ENCODE measurements around the gene POLR1E. TPM values are rescaled to one million over a fixed set of nuclear protein-coding genes. Genes with fewer than 3 reads are reported as not detected.
"Not testable (repeated sequence)": the region's sequence is repeated elsewhere in the genome, so short reads cannot be mapped to it uniquely, and the experiment has no call there.

The POLR1E gene
- total RNA-seq, 1 experiment from 2014 or later, result 60.9 TPM

GRCh38 chr9:37471942-37472684, 13.6 kb upstream of the POLR1E start:
- ChIA-PET POLR2A (interaction anchor here (1.1 kb wide), 1 partner anchor 10 kb away, joined by 3 read pairs; no protein-coding TSS in a partner anchor), RAD21 (ENCODE audit: low non-redundant PET in 1 of 2, low total read pairs in 2 of 2, uncharacterized antibody in 2 of 2, unreplicated experiment in 2 of 2) (no interaction called here), CTCF (no interaction called here)
- Histone ChIP-seq H3K9me3 (ENCODE audit: control insufficient read depth in 1 of 2, insufficient read depth in 1 of 2, low read depth in 1 of 2, low read length in 2 of 2) (peaks cover 5 to 8% of the 10 kb centered on the region in 2 experiments; a peak in 1 of 4 replicates), H3K79me2 (ENCODE audit: insufficient read depth, low read length) (peaks cover 13% of the 10 kb centered on the region), H3K4me1 (ENCODE audit: control insufficient read depth in 1 of 2, insufficient read depth in 2 of 2, low read length in 2 of 2) (peaks cover 32 to 66% of the 10 kb centered on the region in 2 experiments), H3K4me2 (ENCODE audit: low read length) (peak overlapping the region; percentile 70), H2AFZ (ENCODE audit: low read depth, low read length, poor library complexity, severe bottlenecking) (no peak overlapping the region), H3K27ac (ENCODE audit: low read depth, low read length) (peak overlapping the region; percentile 97), H3K9ac (ENCODE audit: low read length) (peak overlapping the region; percentile 66), H3K4me3 (replicated peaks in 1 of 2; ENCODE audit: low read depth in 1 of 2, low read length in 2 of 2) (peak overlapping the region; percentile 31 to 40), H3K27me3 (ENCODE audit: insufficient read depth, low read length) (no peaks in the 10 kb centered on the region), H3K9me2 (ENCODE audit: insufficient read depth) (no peaks in the 10 kb centered on the region), H3K36me3 (ENCODE audit: control insufficient read depth in 1 of 2, insufficient read depth in 2 of 2, low read length in 2 of 2) (no peaks in the 10 kb centered on the region), H4K20me1 (ENCODE audit: insufficient read depth) (no peaks in the 10 kb centered on the region)
- TF ChIP-seq RAD21 (IDR thresholded peaks at IDR 0.05; ENCODE audit: low read depth), result no peak
- TF ChIP-seq SP1 (IDR thresholded peaks at IDR 0.05; ENCODE audit: low read depth), result no peak
- peak; percentile 22 for TF ChIP-seq ZBTB33 (IDR thresholded peaks at IDR 0.05; ENCODE audit: extremely low read depth, insufficient replicate concordance, low read length)
- TF ChIP-seq POLR2AphosphoS5 (IDR thresholded peaks at IDR 0.05; ENCODE audit: low read depth, low read length), result peak; percentile 59; the same call in 1 of the 2 replicates
- peak; percentile 78 for TF ChIP-seq TCF7L2 (IDR thresholded peaks at IDR 0.05; ENCODE audit: borderline replicate concordance, extremely low read depth, insufficient read depth, insufficient read length)
- TF ChIP-seq CTCF (IDR thresholded peaks at IDR 0.05 in 2 of 3, conservative IDR thresholded peaks at IDR 0.05 in 1 of 3; ENCODE audit: borderline replicate concordance in 1 of 3, insufficient read depth in 1 of 3, low read depth in 2 of 3, low read length in 2 of 3), result no peak
- ATAC-seq (peak; percentile 71), DNase-seq (ENCODE audit: low read depth, low spot score) (peak; percentile 95)
- BruUV-seq (replicated peaks), result TSS peak; percentile 29
- intact Hi-C loops (cut with micrococcal nuclease), result no loop called here

- H3K4me3 ChIP-seq (replicated peaks in 1 of 2; ENCODE audit: low read depth in 1 of 2, low read length in 2 of 2); intact Hi-C loops (cut with micrococcal nuclease); H3K27me3 ChIP-seq (ENCODE audit: insufficient read depth, low read length); H3K36me3 ChIP-seq (ENCODE audit: control insufficient read depth in 1 of 2, insufficient read depth in 2 of 2, low read length in 2 of 2); ATAC-seq; RAD21 ChIA-PET (ENCODE audit: low non-redundant PET in 1 of 2, low total read pairs in 2 of 2, uncharacterized antibody in 2 of 2, unreplicated experiment in 2 of 2); POLR2A ChIA-PET; H3K9me3 ChIP-seq (ENCODE audit: control insufficient read depth in 1 of 2, insufficient read depth in 1 of 2, low read depth in 1 of 2, low read length in 2 of 2); DNase-seq (ENCODE audit: low read depth, low spot score); H4K20me1 ChIP-seq (ENCODE audit: insufficient read depth); BruUV-seq (replicated peaks); H3K9me2 ChIP-seq (ENCODE audit: insufficient read depth); H3K4me2 ChIP-seq (ENCODE audit: low read length); H2AFZ ChIP-seq (ENCODE audit: low read depth, low read length, poor library complexity, severe bottlenecking); H3K9ac ChIP-seq (ENCODE audit: low read length); H3K79me2 ChIP-seq (ENCODE audit: insufficient read depth, low read length); CTCF ChIA-PET: not testable (repeated sequence)
- Histone ChIP-seq H3K4me1 (ENCODE audit: control insufficient read depth in 1 of 2, insufficient read depth in 2 of 2, low read length in 2 of 2) (peaks cover 48 to 74% of the 10 kb centered on the region in 2 experiments), H3K27ac (ENCODE audit: low read depth, low read length) (peak overlapping the region; percentile 97)
Observed at GRCh38 chr9:37473982-37474381, 11.8 kb upstream of the POLR1E start.
